ENCODE results near the gene KIFC3.

DNA sequence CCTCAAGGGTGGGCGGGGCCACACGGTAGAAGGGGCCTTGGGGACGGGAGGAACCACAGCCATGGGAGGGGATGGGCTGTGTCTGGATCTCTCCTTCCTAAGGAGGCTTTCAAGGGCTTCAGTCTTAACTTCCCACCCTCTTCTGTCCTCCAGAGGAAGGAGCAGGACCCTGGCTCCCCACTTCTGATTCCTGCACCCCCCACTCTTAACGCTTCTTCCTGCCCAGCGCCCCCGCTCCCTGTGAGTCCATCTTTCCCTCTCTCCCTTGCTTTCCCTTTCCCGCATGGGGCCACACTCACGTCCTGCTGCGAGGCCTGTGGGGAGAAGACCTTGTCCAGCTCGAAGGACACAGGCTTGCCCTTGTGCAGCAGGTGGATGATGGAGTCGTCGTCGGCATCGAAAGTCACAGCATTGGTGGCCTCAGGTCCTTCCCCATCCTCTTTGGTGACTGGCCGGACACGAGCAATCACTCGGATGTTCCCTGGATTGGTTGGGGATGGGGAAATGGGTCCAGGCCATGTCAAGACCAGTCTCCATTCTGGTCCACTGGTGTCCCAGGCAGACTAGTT, 37.0 kb downstream of the KIFC3 start:
- no peak for TF ChIP-seq ZFX (IDR thresholded peaks at IDR 0.05)
- TF ChIP-seq CTCF (conservative IDR thresholded peaks at IDR 0.05): no peak

Data from C4-2B (cell line).